Endodermal cell (in vitro differentiated cells): Measurements from ENCODE around the gene JSRP1. TPM values are rescaled to one million over a fixed set of nuclear protein-coding genes. Genes with fewer than 3 reads are reported as not detected.

Experiments used
- DNase-seq: peaks from one replicate; pipeline ENCODE4 v3.0.0-alpha.2; 2017
- H3K27ac ChIP-seq: 2 replicates; pipeline ENCODE4 v1.5.1; 2013; ENCODE audit warnings: mild to moderate bottlenecking, low read depth, low read length, moderate library complexity
- H3K27me3 ChIP-seq: 2 replicates; pipeline ENCODE4 v1.6.1; 2013; ENCODE audit warnings: mild to moderate bottlenecking, low read length, moderate library complexity; ENCODE audit not compliant: insufficient read depth, control insufficient read depth, poor library complexity, severe bottlenecking
- H3K36me3 ChIP-seq: 2 replicates; pipeline ENCODE4 v1.7.0; 2013; ENCODE audit warnings: mild to moderate bottlenecking, low read length, moderate library complexity; ENCODE audit not compliant: control insufficient read depth, insufficient read depth
- H3K4me1 ChIP-seq: one replicate; pipeline ENCODE4 v1.7.0; 2013; ENCODE audit warnings: low read length; ENCODE audit not compliant: control insufficient read depth, insufficient read depth
- H3K4me3 ChIP-seq: 2 replicates; pipeline ENCODE4 v1.5.1; 2013; ENCODE audit warnings: mild to moderate bottlenecking, low read length, moderate library complexity
- H3K9ac ChIP-seq: 2 replicates; pipeline ENCODE4 v1.6.1; 2013; ENCODE audit warnings: mild to moderate bottlenecking, low read length, moderate library complexity; ENCODE audit not compliant: poor library complexity, severe bottlenecking; ENCODE audit errors: extremely low read depth
- H3K9me3 ChIP-seq: 2 replicates; pipeline ENCODE4 v1.6.1; 2013; ENCODE audit warnings: mild to moderate bottlenecking, low read length, moderate library complexity; ENCODE audit not compliant: control insufficient read depth
- H3K27ac Mint-ChIP-seq: 2 replicates; pipeline ENCODE4 v1.8.0; 2020; ENCODE audit warnings: mixed read lengths
- H3K27me3 Mint-ChIP-seq: 2 replicates; pipeline ENCODE4 v1.8.0; 2021; ENCODE audit warnings: mild to moderate bottlenecking, mixed read lengths; ENCODE audit not compliant: insufficient read depth
- H3K36me3 Mint-ChIP-seq: 2 replicates; pipeline ENCODE4 v1.8.0; 2020; ENCODE audit warnings: low read depth, mixed read lengths
- H3K4me1 Mint-ChIP-seq: 2 replicates; pipeline ENCODE4 v1.8.0; 2020; ENCODE audit warnings: mixed read lengths
- H3K4me3 Mint-ChIP-seq: 2 replicates; pipeline ENCODE4 v1.8.0; 2020; ENCODE audit warnings: mild to moderate bottlenecking, moderate library complexity, mixed read lengths
- H3K9me3 Mint-ChIP-seq: 2 replicates; pipeline ENCODE4 v1.8.0; 2020; ENCODE audit warnings: mild to moderate bottlenecking, mixed read lengths
- WGBS, 2 experiments: methylation state at CpG; one replicate each; pipeline versions ENCODE4 v1.1.5 to v1.1.7; 2013; ENCODE audit warnings: missing lambda C conversion rate in 2 of 2, mixed read lengths in 1 of 2; ENCODE audit not compliant: insufficient coverage in 1 of 2, insufficient read length in 1 of 2; 5-methylcytosine and 5-hydroxymethylcytosine counted together
- total RNA-seq, 2 donors: library from RNA; stranded (reverse); fragmentation: NEBNext Ultra II Directional in 1 of 2; extraction: Animal tissue kit (Norgen Biotek cat#: 25700) in 1 of 2; gene quantifications; 2 replicates in 1 of 2; 3 replicates in 1 of 2; pipeline ENCODE4 v1.2.1, GENCODE V29; 2021
- TF ChIP-seq, protein P1 (sequence below): fragments of 200-600 bp; sonication (generic); conservative IDR thresholded peaks from 2 replicates; pipeline ENCODE4 v1.5.0; 2021; ENCODE audit warnings: antibody characterized with exemption, mild to moderate bottlenecking

JSRP1 gene
- total RNA-seq, 2 donors from 2014 or later = 0.66 to 0.89 TPM

DNA sequence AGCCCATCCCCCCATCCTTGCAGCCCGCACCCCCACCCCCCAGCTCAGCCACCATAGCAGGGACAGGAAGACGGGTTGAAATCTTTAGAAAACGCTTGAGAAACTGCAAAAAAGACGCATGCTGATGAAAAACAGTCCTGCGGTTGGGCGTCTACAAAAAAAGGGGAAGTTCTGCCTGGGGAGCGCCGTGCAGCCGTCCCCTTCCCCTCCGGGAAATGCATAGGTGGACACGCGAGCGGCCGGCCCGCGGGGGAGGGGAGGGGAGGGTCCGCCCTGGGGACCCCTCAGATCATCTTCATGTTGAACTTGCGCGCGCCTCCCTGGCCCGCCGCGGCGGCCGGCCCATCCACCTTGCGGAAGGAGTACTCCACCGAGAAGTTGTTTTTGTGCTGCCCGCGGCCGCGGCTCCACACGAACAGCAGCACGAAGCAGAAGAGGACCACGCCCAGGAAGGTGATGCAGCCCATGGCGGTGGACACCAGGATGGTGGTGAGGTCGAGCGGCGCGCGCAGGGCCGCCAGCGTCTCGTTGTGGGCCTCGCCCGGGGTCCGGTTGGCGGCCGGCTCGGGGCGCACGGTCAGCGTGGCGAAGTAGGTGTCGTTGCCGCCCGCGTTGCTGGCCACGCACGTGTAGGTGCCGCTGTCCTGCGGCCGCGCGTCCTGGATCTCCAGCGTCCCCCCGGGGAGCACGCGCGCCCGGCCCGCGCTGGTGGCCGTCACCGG, 33.7 kb upstream of the JSRP1 start:
- H3K27ac ChIP-seq = no peak overlapping the region
- H3K9ac ChIP-seq = no peak overlapping the region
- Mint-ChIP-seq H3K4me1 (no peaks in the 10 kb centered on the region), H3K27ac (no peak overlapping the region), H3K4me3 (peak overlapping the region; percentile 38), H3K27me3 (peaks cover 94% of the 10 kb centered on the region), H3K36me3 (peaks cover 3% of the 10 kb centered on the region), H3K9me3 (no peaks in the 10 kb centered on the region)
- peak; percentile 70 for DNase-seq
- H3K36me3 ChIP-seq = no peaks in the 10 kb centered on the region
- H3K4me3 ChIP-seq = no peak overlapping the region
- no peaks in the 10 kb centered on the region for H3K9me3 ChIP-seq
- WGBS, 2 experiments = 4 to 8% methylated on average over 26 to 73 of the region's 74 CpGs
- H3K27me3 ChIP-seq = peaks cover 98% of the 10 kb centered on the region
- TF ChIP-seq, protein P1, sequence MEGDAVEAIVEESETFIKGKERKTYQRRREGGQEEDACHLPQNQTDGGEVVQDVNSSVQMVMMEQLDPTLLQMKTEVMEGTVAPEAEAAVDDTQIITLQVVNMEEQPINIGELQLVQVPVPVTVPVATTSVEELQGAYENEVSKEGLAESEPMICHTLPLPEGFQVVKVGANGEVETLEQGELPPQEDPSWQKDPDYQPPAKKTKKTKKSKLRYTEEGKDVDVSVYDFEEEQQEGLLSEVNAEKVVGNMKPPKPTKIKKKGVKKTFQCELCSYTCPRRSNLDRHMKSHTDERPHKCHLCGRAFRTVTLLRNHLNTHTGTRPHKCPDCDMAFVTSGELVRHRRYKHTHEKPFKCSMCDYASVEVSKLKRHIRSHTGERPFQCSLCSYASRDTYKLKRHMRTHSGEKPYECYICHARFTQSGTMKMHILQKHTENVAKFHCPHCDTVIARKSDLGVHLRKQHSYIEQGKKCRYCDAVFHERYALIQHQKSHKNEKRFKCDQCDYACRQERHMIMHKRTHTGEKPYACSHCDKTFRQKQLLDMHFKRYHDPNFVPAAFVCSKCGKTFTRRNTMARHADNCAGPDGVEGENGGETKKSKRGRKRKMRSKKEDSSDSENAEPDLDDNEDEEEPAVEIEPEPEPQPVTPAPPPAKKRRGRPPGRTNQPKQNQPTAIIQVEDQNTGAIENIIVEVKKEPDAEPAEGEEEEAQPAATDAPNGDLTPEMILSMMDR = no peak
- H3K4me1 ChIP-seq = no peaks in the 10 kb centered on the region

DNA sequence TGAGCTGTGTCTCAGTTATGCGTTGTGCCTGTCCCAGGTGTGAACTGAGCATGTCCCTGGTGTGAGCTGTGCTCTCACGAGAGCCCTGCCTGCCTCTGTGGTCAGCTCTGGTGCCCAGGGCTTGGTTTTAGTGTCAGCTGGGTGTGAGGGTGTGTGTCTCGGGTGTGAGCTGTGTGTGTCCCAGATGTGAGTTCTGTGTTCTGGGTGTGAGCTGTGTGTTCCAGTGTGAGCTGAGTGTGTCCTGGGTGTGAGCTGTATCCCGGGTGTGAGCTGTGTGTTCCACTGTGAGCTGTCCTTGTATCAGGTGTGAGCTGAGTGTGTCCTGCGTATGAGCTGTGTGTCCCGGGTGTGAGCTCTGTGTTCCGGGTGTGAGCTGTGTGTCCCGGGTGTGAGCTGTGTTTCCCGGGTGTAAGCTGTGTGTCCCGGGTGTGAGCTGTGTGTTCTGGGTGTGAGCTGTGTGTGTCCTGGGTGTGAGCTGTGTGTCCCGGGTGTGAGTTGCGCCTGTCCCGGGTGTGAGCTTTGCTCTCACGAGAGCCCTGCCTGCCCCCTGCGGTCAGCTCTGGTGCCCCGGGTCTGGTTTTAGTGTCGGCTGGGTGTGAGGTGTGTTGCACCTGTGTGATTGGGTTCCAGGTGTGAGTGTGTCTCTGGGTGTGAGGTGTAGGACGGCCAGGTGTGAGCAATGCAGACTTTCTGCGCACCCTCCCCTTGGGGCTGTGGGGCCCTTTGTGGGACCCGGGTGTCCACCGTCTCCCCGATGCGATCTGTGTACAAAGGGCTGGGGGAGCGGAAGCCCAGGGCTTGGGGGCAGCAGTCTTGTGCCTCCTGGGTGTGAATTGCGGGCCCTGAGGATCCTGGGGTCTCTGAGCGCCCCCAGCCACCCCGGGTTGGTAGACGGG, 32.8 kb upstream of the JSRP1 start:
- Histone ChIP-seq H3K36me3 (no peaks in the 10 kb centered on the region), H3K27ac (no peak overlapping the region), H3K9ac (no peak overlapping the region), H3K4me1 (no peaks in the 10 kb centered on the region), H3K9me3 (no peaks in the 10 kb centered on the region), H3K4me3 (no peak overlapping the region), H3K27me3 (peaks cover 90% of the 10 kb centered on the region)
- Mint-ChIP-seq H3K9me3 (no peaks in the 10 kb centered on the region), H3K36me3 (peaks cover 3% of the 10 kb centered on the region), H3K27ac (no peak overlapping the region), H3K4me3 (peak overlapping the region; percentile 38), H3K27me3 (peaks cover 92% of the 10 kb centered on the region), H3K4me1 (no peaks in the 10 kb centered on the region)
- DNase-seq = no peak
- WGBS, 2 experiments = 79% methylated on average over 14 to 25 of the region's 28 CpGs
- TF ChIP-seq, protein P1 = no peak

GRCh38 chr19:2288338-2288817, 32.2 kb upstream of the JSRP1 start:
- peaks cover 87% of the 10 kb centered on the region for H3K27me3 Mint-ChIP-seq
- H3K36me3 Mint-ChIP-seq = peaks cover 3% of the 10 kb centered on the region
- Histone ChIP-seq H3K4me1 (no peaks in the 10 kb centered on the region), H3K4me3 (no peak overlapping the region), H3K27me3 (peaks cover 83% of the 10 kb centered on the region), H3K36me3 (no peaks in the 10 kb centered on the region), H3K9me3 (no peaks in the 10 kb centered on the region), H3K9ac (no peak overlapping the region), H3K27ac (no peak overlapping the region)
- no peak overlapping the region for H3K27ac Mint-ChIP-seq
- H3K9me3 Mint-ChIP-seq = no peaks in the 10 kb centered on the region
- TF ChIP-seq, protein P1 = no peak
- 89 to 90% methylated on average over 13 to 17 of the region's 17 CpGs for WGBS, 2 experiments
- DNase-seq = no peak
- no peak overlapping the region for H3K4me3 Mint-ChIP-seq
- H3K4me1 Mint-ChIP-seq = no peaks in the 10 kb centered on the region
